Testis (tissue), 3 donors: ENCODE data around the gene ALG9. TPM values are rescaled to one million over a fixed set of nuclear protein-coding genes. Genes with fewer than 3 reads are reported as not detected.
A peak's percentile ranks its signal among the peaks of the same experiment; 100 is the strongest.

Experiments
- DNase-seq: peaks from one replicate; pipeline ENCODE4 v3.0.0-alpha.2; 2019
- H3K27ac ChIP-seq, 2 donors: fragments of 200-600 bp; sonication (generic); one replicate each; pipeline ENCODE4 v1.5.1; 2019
- H3K27me3 ChIP-seq: fragments of 200-600 bp; sonication (generic); one replicate; pipeline ENCODE4 v1.5.1; 2019
- H3K36me3 ChIP-seq: fragments of 200-600 bp; sonication (generic); one replicate; pipeline ENCODE4 v1.5.1; 2017; ENCODE audit warnings: low read depth; ENCODE audit errors: missing control alignments
- H3K4me1 ChIP-seq: fragments of 200-600 bp; sonication (generic); one replicate; pipeline ENCODE4 v1.5.1; 2019
- H3K4me3 ChIP-seq, 2 donors: fragments of 200-600 bp; sonication (generic); one replicate each; pipeline ENCODE4 v1.5.1; 2017 to 2019
- H3K9me3 ChIP-seq: fragments of 200-600 bp; sonication (generic); one replicate; pipeline ENCODE4 v1.5.1; 2017
- CTCF ChIP-seq, 3 experiments: fragments of 450-650 bp in 2 of 3; fragments of 200-600 bp in 1 of 3; sonication (generic) in 1 of 3; IDR thresholded peaks; one replicate each; pipeline ENCODE4 v1.5.1; 2016 to 2019; ENCODE audit warnings: antibody characterized with exemption in 3 of 3, mild to moderate bottlenecking in 2 of 3, moderate library complexity in 1 of 3
- POLR2A ChIP-seq: fragments of 450-650 bp; IDR thresholded peaks from one replicate; pipeline ENCODE4 v1.6.1; 2017; ENCODE audit warnings: antibody characterized with exemption, mild to moderate bottlenecking, moderate library complexity
- WGBS, 2 donors: methylation state at CpG; one replicate each; pipeline ENCODE4 v1.1.5; 2018; 5-methylcytosine and 5-hydroxymethylcytosine counted together
- intact Hi-C: fragments of 100-400 bp; cut with DNase I; formaldehyde crosslinking; loops from one replicate; pipeline ENCODE4 v1.15.1; 2023; ENCODE audit warnings: low total_unique reads
- polyA plus RNA-seq: library from polyadenylated mRNA; stranded (reverse); fragments of 350-450 nt; fragmentation: Illumina TruSeq; extraction: RNeasy Lipid Tissue Mini Kit (QIAGEN cat#74804); gene quantifications from one replicate; pipeline ENCODE4 v1.2.3, GENCODE V29; 2014; ENCODE audit warnings: low read depth, low replicate concordance; ENCODE audit not compliant: insufficient read depth
- total RNA-seq, 2 donors: library from RNA; depleted of rRNA; stranded (reverse); fragments of >200 nt; gene quantifications; one replicate each; pipeline ENCODE4 v1.2.3, GENCODE V29; 2016

The ALG9 gene
- total and polyA plus RNA-seq, 3 donors from 2014 or later = 40.1 to 42.0 (median 41.3) TPM

- H3K9me3 ChIP-seq = no peaks in the 10 kb centered on the region
- TF ChIP-seq POLR2A (no peak), CTCF (IDR thresholded peaks at IDR 0.05) (no peak)
- intact Hi-C loops = no loop called here
- H3K4me1 ChIP-seq = peaks cover 17% of the 10 kb centered on the region
- H3K27me3 ChIP-seq = no peaks in the 10 kb centered on the region
- WGBS, 2 donors = 1% methylated on average over 39 to 55 of the region's 61 CpGs
- peak within 1 kb of the TSS; percentile 76 to 97 for H3K4me3 ChIP-seq
- H3K36me3 ChIP-seq = no peaks in the 10 kb centered on the region
- peak within 1 kb of the TSS; percentile 83 to 92 for H3K27ac ChIP-seq
- peak; percentile 90 for DNase-seq
Observed at GRCh38 chr11:111765984-111766833, 105.2 kb downstream of the ALG9 start, which contains the start of gene PPP2R1B. PPP2R1B (minus strand) TSS chr11:111766389; CDS start chr11:111766361, 28 bp downstream.

- peaks cover 17% of the 10 kb centered on the region for H3K4me1 ChIP-seq
- intact Hi-C loops = no loop called here
- DNase-seq = peak; percentile 50
Observed at GRCh38 chr11:111765320-111765983, 105.9 kb downstream of the ALG9 start.

GRCh38 chr11:111764621-111765020 is 106.8 kb downstream of the ALG9 start:
- WGBS, 2 donors = 33 to 68% methylated on average over 1 of the region's 1 CpG
- peak; percentile 69 for DNase-seq
- Histone ChIP-seq H3K4me3 (no peak overlapping the region), H3K36me3 (no peaks in the 10 kb centered on the region), H3K27ac (peak overlapping the region in 1 of 2 donors; percentile 12), H3K27me3 (no peaks in the 10 kb centered on the region), H3K4me1 (peaks cover 18% of the 10 kb centered on the region), H3K9me3 (no peaks in the 10 kb centered on the region)
- intact Hi-C loops = no loop called here
- TF ChIP-seq CTCF (IDR thresholded peaks at IDR 0.05) = no peak
- no peak for TF ChIP-seq POLR2A

More at GRCh38 chr11:111765320-111765983, 105.9 kb downstream of the ALG9 start:
- no peaks in the 10 kb centered on the region for H3K27me3 ChIP-seq
- H3K27ac ChIP-seq = peak overlapping the region; percentile 83 to 92
- peak overlapping the region; percentile 76 to 97 for H3K4me3 ChIP-seq
- no peaks in the 10 kb centered on the region for H3K9me3 ChIP-seq
- no peaks in the 10 kb centered on the region for H3K36me3 ChIP-seq
- TF ChIP-seq CTCF (IDR thresholded peaks at IDR 0.05) (no peak), POLR2A (no peak)
- 1 to 2% methylated on average over 17 to 25 of the region's 28 CpGs for WGBS, 2 donors

- Histone ChIP-seq H3K27ac (no peak overlapping the region), H3K9me3 (no peaks in the 10 kb centered on the region), H3K36me3 (no peaks in the 10 kb centered on the region), H3K27me3 (no peaks in the 10 kb centered on the region), H3K4me1 (peaks cover 22% of the 10 kb centered on the region), H3K4me3 (no peak overlapping the region)
- intact Hi-C loops = no loop called here
- TF ChIP-seq CTCF (IDR thresholded peaks at IDR 0.05) = no peak
- TF ChIP-seq POLR2A = no peak
- 90 to 95% methylated on average over 3 of the region's 3 CpGs for WGBS, 2 donors
- no peak for DNase-seq
Observed at GRCh38 chr11:111762981-111763643, 108.3 kb downstream of the ALG9 start.
